Measurements from ENCODE around the gene FRMD4A.

FRMD4A gene

DNA sequence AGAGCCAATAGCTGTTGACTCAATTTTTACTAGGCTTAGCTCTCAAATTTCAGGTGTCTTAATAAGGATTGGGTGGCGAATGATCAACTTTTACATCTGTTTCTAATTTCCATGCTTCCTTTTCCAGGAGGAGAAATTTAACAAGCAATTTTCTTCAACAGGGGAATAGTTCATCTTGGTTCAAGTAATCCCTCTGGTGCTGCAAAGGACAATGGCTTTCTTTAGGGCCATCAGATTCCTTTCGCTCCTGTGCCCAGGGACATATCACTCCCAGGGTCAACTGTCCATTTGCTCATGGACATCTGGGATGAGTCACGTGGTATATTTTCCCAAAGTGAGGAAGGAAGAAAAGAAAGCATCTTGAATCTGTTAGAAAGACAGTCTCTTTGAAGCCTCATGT lies 313.3 kb downstream of the FRMD4A start:
- no peak for DNase-seq (ENCODE audit: low read depth, low spot score)

- no peak for DNase-seq (ENCODE audit: low read depth, low spot score)
Measured at GRCh38 chr10:14016931-14017333, 313.8 kb downstream of the FRMD4A start.

GRCh38 chr10:14016011-14016536 lies 314.6 kb downstream of the FRMD4A start:
- no peak for DNase-seq (ENCODE audit: low read depth, low spot score)

DNA sequence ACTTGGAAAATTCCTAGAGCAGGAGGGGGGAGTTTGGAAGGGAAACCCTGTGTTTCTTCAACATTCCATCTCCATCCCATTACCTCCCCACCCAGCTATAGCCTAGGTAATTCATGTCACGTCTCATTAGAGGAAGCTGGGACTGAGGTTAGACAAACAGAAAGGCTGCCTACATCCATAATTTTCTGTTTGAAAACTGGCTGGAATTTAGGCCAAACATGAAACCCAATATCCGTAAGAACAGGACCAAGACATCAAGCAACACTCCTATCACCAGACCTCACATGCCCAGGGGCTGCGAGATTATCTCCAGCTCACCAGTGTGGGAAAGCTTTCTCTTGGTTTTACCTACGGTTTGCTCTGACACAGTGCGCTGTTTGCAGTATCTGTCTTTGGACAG lies 316.3 kb downstream of the FRMD4A start:
- no peak for DNase-seq (ENCODE audit: low read depth, low spot score)

DNA sequence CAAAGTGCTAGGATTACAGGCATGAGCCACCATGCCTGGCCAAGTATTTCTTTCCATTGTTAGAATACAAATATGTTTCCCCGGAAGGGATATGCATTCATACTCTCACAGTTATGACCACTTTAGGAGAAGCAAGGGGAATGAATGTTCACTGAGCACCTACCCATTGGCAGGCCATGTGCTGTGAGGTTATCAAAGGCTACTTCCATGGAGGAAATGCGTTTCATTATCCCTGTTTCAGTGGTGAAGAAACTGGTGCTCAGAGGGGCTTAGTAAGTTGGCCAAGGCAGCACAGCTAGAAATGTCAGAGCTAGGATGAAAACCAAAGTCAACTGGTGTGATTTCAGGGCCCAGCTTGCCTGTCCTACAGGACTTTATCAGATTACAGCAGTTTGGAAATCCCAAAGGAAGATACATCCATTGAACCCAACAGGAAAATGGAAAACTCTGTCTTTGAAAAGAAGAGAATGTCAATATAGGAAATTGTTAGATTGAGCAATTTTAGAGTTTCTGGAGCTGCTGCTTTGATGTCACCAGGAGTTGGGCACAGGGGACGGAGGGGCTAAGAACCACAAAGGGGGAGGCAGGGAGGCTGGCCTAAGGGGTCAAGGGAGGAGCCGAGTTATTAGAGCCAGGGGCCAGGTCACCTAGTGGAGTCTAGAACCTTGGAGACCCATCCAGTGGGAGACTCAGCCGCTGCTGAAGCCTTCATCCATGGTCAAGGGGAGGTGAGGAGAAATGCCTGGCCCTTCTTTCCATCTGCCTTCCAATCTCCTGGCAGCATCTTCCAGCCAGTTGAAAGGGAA lies 319.8 kb downstream of the FRMD4A start:
- no peak for DNase-seq (ENCODE audit: low read depth, low spot score)

- DNase-seq (ENCODE audit: low read depth, low spot score), result no peak
Measured at GRCh38 chr10:14010101-14010558, 320.6 kb downstream of the FRMD4A start.

- DNase-seq (ENCODE audit: low read depth, low spot score), result peak; percentile 67
Measured at GRCh38 chr10:14009371-14010100, 321.2 kb downstream of the FRMD4A start.

DNA sequence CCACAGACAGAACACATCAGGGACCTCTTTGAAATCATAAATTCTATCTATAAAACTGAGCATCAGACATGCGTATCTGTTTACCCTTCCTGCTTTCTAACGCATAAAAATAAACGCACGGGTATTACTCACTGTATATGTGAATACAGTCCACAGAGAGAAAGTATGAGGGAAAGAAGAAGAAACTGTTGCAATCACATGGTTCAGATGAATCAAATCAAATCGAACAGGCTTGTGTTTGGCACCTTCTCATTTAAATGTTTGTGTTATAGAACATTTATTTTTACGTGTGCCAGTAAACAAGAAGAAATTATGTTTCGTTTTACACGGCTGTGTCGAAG lies 322.0 kb downstream of the FRMD4A start:
- no peak for DNase-seq (ENCODE audit: low read depth, low spot score)

- DNase-seq (ENCODE audit: low read depth, low spot score), result no peak
Measured at GRCh38 chr10:14004536-14004935, 326.2 kb downstream of the FRMD4A start.

GRCh38 chr10:14003517-14004184 lies 327.1 kb downstream of the FRMD4A start:
- no peak for DNase-seq (ENCODE audit: low read depth, low spot score)

- DNase-seq (ENCODE audit: low read depth, low spot score), result no peak
Measured at GRCh38 chr10:14001298-14002040, 329.3 kb downstream of the FRMD4A start.

- DNase-seq (ENCODE audit: low read depth, low spot score), result no peak
Measured at GRCh38 chr10:13998163-13998835, 332.4 kb downstream of the FRMD4A start.

- DNase-seq (ENCODE audit: low read depth, low spot score), result no peak
Measured at GRCh38 chr10:13997650-13998049, 333.1 kb downstream of the FRMD4A start.

DNA sequence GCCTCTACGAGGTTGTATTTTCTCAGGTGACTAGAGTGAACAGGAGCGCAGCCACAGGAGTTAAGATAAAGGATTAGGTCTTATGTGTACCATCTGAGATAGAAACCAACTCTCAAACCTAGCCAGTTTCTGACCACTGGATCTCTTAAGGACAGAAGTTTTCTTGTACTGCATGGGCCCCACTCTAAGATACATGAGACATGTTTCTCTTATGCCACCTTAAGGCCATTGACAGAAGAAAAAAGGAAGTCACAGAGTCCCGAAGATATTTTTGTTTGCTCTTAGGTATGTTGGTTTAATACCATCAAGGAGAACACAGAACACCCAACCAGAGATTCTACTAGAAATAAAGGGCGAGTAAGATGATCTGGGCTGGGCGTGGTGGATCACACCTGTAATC lies 335.8 kb downstream of the FRMD4A start:
- no peak for DNase-seq (ENCODE audit: low read depth, low spot score)

GRCh38 chr10:13993673-13994089 lies 337.0 kb downstream of the FRMD4A start:
- DNase-seq (ENCODE audit: low read depth, low spot score), result no peak

- DNase-seq (ENCODE audit: low read depth, low spot score), result no peak
Measured at GRCh38 chr10:13993169-13993568, 337.6 kb downstream of the FRMD4A start.

- no peak for DNase-seq (ENCODE audit: low read depth, low spot score)
Measured at GRCh38 chr10:13991353-13991752, 339.4 kb downstream of the FRMD4A start.

DNA sequence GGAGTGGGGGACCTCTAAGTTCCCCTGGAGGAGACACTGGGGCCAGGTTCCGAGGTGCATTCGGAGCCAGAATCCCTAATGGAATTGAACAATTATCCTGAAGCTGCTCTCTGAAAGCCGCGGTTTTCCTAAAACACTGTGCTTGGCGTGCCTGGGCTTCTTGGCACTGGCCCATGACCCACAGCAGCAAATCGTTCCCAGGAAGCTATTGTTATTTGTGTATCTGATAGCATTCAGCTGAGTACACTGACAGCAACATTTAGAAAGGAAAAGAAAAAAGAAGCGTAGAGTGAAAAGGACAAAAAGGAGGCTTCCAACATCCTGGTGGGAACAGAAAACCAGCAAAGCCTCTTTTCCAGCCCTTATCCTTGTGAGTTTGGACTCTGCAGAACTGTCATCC lies 339.8 kb downstream of the FRMD4A start:
- no peak for DNase-seq (ENCODE audit: low read depth, low spot score)

- DNase-seq (ENCODE audit: low read depth, low spot score), result no peak
Measured at GRCh38 chr10:13990392-13990805, 340.3 kb downstream of the FRMD4A start.

DNA sequence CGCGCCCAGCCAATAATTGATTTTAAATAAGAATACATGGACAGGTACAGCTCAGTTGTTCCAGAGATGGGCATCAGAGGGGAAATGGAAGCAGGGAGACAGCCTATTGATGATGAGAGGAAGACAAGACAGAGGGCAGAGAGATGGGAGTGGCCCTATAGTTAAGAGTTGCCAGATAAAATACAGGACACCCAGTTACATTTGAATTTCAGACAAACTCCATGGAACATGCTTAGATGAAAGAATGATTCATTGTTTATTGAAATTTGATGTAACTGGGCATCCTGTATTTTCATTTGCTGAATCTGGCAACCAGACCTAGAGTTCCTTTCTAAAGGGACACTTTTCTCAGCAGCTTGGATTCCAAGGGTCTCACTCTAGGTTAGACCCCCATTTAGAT lies 341.1 kb downstream of the FRMD4A start:
- DNase-seq (ENCODE audit: low read depth, low spot score), result no peak

DNA sequence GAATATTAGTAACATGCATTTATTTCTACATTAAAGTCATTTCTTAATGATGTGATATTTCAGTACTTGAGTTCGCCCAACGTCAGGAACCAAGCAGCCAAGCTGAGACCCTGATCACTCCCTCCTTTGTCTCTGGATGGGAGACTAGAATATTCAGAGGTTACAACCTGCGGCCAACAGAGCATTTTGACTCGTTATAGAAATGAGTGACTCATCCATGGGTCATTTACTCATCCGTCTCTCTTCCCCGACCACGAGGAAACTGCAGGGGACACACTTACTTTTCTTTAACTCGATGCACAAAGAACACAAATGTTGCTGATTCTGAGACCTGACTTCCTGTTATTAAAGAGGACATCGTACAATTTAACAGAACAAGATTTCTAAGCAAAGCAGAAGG lies 343.3 kb downstream of the FRMD4A start:
- DNase-seq (ENCODE audit: low read depth, low spot score), result no peak

Measured in activated naive CD8-positive, alpha-beta T cell treated with anti-CD3 and anti-CD28 coated beads, Interleukin-2, amount 50 U/mL, for 16 hours (primary cell).